ENCODE results near the gene INO80C.

Gene INO80C, protein sequence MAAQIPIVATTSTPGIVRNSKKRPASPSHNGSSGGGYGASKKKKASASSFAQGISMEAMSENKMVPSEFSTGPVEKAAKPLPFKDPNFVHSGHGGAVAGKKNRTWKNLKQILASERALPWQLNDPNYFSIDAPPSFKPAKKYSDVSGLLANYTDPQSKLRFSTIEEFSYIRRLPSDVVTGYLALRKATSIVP

DNA sequence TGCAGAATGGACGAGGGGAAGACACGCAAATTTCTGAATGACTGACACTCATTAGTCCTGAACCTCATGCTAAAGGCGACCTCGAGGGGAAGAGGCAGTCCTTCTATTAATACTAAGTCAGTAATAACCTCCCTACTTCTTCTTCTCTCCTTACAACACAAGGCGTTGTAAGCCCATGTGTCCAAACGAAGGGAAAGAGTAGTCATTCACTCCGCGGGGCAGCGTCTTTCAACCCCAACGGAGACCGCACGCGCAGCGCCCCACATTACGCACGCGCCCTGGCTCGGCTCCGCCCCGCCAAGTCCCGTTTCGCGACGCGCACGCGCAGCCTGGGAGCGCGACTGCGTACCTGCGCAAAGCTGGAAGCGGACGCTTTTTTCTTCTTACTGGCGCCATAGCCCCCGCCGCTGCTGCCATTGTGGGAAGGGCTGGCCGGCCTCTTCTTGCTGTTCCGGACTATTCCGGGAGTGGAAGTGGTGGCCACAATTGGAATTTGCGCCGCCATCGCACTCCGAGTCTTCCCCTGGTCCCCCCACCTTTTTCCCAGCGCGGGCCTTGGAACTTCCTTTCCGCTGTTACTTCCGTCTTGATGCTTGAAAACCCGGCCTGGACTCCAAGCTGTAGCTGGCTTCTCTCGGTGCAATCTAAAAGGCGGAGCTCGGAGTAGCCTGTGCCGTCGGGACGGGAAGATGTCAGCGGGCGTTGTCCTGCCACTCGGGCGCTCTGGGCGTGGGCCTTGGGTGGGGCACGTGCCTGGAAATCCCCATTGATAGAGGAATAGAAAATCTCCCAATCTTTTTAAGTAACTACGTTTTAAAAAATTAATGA lies at the start of gene INO80C:
INO80C (minus strand) TSS at position 591 of the 828 bp plus-strand sequence; CDS start at position 505, 86 bp downstream.
- H3K27me3 ChIP-seq (ENCODE audit: low read depth, low read length) = no peaks in the 10 kb centered on the region
- H3K27ac ChIP-seq (ENCODE audit: low read length) = peak within 1 kb of the TSS; percentile 75
- peak within 1 kb of the TSS; percentile 82 for H3K9ac ChIP-seq (ENCODE audit: low read length)
- peaks cover 38% of the 10 kb centered on the region for H3K79me2 ChIP-seq (ENCODE audit: low read length)
- peak within 1 kb of the TSS; percentile 83 for H3K4me2 ChIP-seq (ENCODE audit: low read length)
- H3K36me3 ChIP-seq (replicated peaks; ENCODE audit: low read depth, low read length) = no peaks in the 10 kb centered on the region
- peaks cover 17% of the 10 kb centered on the region for H3K4me1 ChIP-seq (ENCODE audit: low read length)
- peak within 1 kb of the TSS; percentile 86 for H2AFZ ChIP-seq (ENCODE audit: low read depth, low read length)
- H3K4me3 ChIP-seq (ENCODE audit: low read length) = peak within 1 kb of the TSS; percentile 84
- no peak for TF ChIP-seq EZH2phosphoT487 (IDR thresholded peaks at IDR 0.05; ENCODE audit: low read depth)
- TF ChIP-seq, protein P1, sequence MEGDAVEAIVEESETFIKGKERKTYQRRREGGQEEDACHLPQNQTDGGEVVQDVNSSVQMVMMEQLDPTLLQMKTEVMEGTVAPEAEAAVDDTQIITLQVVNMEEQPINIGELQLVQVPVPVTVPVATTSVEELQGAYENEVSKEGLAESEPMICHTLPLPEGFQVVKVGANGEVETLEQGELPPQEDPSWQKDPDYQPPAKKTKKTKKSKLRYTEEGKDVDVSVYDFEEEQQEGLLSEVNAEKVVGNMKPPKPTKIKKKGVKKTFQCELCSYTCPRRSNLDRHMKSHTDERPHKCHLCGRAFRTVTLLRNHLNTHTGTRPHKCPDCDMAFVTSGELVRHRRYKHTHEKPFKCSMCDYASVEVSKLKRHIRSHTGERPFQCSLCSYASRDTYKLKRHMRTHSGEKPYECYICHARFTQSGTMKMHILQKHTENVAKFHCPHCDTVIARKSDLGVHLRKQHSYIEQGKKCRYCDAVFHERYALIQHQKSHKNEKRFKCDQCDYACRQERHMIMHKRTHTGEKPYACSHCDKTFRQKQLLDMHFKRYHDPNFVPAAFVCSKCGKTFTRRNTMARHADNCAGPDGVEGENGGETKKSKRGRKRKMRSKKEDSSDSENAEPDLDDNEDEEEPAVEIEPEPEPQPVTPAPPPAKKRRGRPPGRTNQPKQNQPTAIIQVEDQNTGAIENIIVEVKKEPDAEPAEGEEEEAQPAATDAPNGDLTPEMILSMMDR (IDR thresholded peaks at IDR 0.05; ENCODE audit: low read depth, low read length) = no peak
- no peaks in the 10 kb centered on the region for H4K20me1 ChIP-seq (ENCODE audit: insufficient read depth, low read length)
- H3K9me3 ChIP-seq (ENCODE audit: insufficient read depth, low read length) = no peaks in the 10 kb centered on the region

DNA sequence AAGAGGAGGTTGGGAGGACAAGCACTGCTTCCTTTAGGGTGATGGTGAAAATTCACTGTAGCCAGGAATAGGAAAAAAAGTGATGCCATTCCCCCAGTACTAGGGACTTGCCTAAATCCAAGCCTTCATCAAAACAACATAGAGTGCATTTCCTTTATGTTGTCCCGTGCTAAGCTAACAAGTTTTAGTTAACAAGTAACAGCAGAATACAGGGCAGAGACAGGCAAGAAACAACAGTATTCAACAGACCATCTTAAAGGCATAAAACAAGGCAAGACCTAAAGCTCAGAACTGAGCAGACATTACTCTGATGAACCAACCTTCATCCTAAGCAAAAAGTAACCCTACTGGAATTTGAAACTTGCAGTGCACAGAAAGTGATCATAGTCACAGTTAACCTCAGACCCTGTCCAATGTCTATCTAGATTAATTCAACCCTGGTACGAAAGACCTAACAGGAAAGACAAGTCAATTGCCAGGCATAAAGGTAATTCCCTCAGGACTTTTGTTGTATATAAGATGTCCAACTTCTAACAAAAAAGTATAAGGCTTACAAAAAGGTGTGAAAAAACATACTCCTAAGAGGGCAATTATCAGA lies 49.3 kb upstream of the INO80C start:
- H3K4me1 ChIP-seq (ENCODE audit: low read length) = no peaks in the 10 kb centered on the region

DNA sequence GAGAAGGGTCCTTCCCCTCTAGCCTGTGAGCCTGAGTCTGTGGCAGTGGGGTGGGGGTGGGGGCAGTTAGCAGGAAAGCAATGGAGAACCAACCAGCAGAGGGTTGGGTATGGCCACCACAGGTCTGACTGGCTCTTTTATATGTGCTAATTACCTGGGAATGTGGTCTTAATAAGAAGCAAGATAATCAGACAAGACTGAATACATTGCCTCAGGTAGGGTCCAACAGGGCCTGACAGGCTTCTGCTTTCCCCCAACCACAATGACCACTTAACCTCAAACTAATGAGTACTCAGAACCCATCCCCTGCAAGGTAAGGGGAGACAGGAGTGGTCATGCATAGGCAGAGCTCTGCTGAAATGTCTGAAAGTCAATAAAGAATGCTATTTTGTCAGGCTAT lies 44.6 kb upstream of the INO80C start:
- TF ChIP-seq, protein P1 (IDR thresholded peaks at IDR 0.05; ENCODE audit: low read depth, low read length) = no peak
- TF ChIP-seq EZH2phosphoT487 (IDR thresholded peaks at IDR 0.05; ENCODE audit: low read depth) = no peak
- no peak overlapping the region for H2AFZ ChIP-seq (ENCODE audit: low read depth, low read length)
- no peaks in the 10 kb centered on the region for H3K36me3 ChIP-seq (replicated peaks; ENCODE audit: low read depth, low read length)
- H4K20me1 ChIP-seq (ENCODE audit: insufficient read depth, low read length) = no peaks in the 10 kb centered on the region
- H3K27me3 ChIP-seq (ENCODE audit: low read depth, low read length) = no peaks in the 10 kb centered on the region
- H3K4me1 ChIP-seq (ENCODE audit: low read length) = no peaks in the 10 kb centered on the region
- H3K4me2 ChIP-seq (ENCODE audit: low read length) = no peak overlapping the region
- H3K4me3 ChIP-seq (ENCODE audit: low read length) = no peak overlapping the region
- H3K9ac ChIP-seq (ENCODE audit: low read length) = no peak overlapping the region
- H3K27ac ChIP-seq (ENCODE audit: low read length) = no peak overlapping the region
- no peaks in the 10 kb centered on the region for H3K9me3 ChIP-seq (ENCODE audit: insufficient read depth, low read length)
- no peaks in the 10 kb centered on the region for H3K79me2 ChIP-seq (ENCODE audit: low read length)

More for the DNA sequence above, 49.3 kb upstream of the INO80C start:
- Histone ChIP-seq H3K79me2 (ENCODE audit: low read length) (no peaks in the 10 kb centered on the region), H4K20me1 (ENCODE audit: insufficient read depth, low read length) (no peaks in the 10 kb centered on the region), H3K27ac (ENCODE audit: low read length) (no peak overlapping the region), H3K4me3 (ENCODE audit: low read length) (no peak overlapping the region), H3K36me3 (replicated peaks; ENCODE audit: low read depth, low read length) (no peaks in the 10 kb centered on the region), H3K9ac (ENCODE audit: low read length) (no peak overlapping the region), H3K4me2 (ENCODE audit: low read length) (no peak overlapping the region), H2AFZ (ENCODE audit: low read depth, low read length) (no peak overlapping the region), H3K9me3 (ENCODE audit: insufficient read depth, low read length) (no peaks in the 10 kb centered on the region), H3K27me3 (ENCODE audit: low read depth, low read length) (no peaks in the 10 kb centered on the region)
- TF ChIP-seq, protein P1 (IDR thresholded peaks at IDR 0.05; ENCODE audit: low read depth, low read length) = no peak
- no peak for TF ChIP-seq EZH2phosphoT487 (IDR thresholded peaks at IDR 0.05; ENCODE audit: low read depth)

DNA sequence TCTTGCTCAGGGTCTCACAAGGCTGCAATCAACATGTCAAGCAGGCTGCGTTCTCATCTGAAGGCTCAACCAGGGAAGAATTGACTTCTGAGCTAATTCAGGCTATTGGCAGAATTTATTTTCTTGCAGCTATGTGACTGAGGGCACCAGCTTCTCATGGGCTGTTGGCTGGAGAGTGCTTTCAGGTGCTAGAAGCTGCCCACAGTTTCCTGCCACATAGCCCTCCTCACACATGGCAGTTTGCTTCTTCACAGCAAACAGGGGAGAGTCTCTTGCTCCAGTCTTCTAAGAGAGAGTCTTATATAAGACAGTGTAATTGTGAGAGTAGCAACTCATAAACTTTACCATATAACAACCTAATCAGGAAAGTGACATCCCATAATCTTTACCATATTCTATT lies 37.5 kb upstream of the INO80C start:
- H3K79me2 ChIP-seq (ENCODE audit: low read length) = no peaks in the 10 kb centered on the region
- H3K4me3 ChIP-seq (ENCODE audit: low read length) = no peak overlapping the region
- H3K27ac ChIP-seq (ENCODE audit: low read length) = no peak overlapping the region
- TF ChIP-seq, protein P1 (IDR thresholded peaks at IDR 0.05; ENCODE audit: low read depth, low read length) = no peak
- no peak for TF ChIP-seq EZH2phosphoT487 (IDR thresholded peaks at IDR 0.05; ENCODE audit: low read depth)
- no peak overlapping the region for H2AFZ ChIP-seq (ENCODE audit: low read depth, low read length)
- no peaks in the 10 kb centered on the region for H4K20me1 ChIP-seq (ENCODE audit: insufficient read depth, low read length)
- 0 out of 2 replicates have a peak, but pooled peaks cover 2% of the 10 kb centered on the region for H3K4me1 ChIP-seq (ENCODE audit: low read length)
- H3K9ac ChIP-seq (ENCODE audit: low read length) = no peak overlapping the region
- H3K9me3 ChIP-seq (ENCODE audit: insufficient read depth, low read length) = no peaks in the 10 kb centered on the region
- H3K4me2 ChIP-seq (ENCODE audit: low read length) = no peak overlapping the region
- no peaks in the 10 kb centered on the region for H3K36me3 ChIP-seq (replicated peaks; ENCODE audit: low read depth, low read length)
- H3K27me3 ChIP-seq (ENCODE audit: low read depth, low read length) = no peaks in the 10 kb centered on the region
